Measurements from ENCODE around the gene INSIG1. TPM values are rescaled to one million over a fixed set of nuclear protein-coding genes. Genes with fewer than 3 reads are reported as not detected.

The INSIG1 gene
- total RNA-seq, 1 donor from 2014 or later, result 392 TPM

DNA sequence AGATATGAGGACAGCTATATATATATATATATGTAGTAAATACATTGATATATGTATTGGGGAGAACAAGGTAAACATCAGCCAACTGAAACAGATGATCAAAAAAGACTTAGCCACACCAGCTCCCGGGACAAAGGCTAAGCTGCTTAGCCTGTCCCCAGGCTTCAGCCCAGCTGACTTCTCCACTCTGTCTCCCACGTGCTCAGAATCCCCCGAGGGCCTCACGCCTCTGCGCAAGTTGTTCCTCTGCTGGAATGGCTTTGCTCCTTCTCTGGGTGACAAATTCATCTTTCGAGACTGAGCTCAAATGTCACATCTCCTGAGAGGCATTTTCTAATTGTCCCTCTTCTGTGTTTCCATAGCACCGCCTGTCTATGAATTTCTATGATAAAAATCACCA, 8.6 kb upstream of the INSIG1 start:
- DNase-seq (ENCODE audit: low read depth), result no peak
- no peak overlapping the region for H3K4me3 ChIP-seq (ENCODE audit: low read depth, low read length)
- TF ChIP-seq, protein P1, sequence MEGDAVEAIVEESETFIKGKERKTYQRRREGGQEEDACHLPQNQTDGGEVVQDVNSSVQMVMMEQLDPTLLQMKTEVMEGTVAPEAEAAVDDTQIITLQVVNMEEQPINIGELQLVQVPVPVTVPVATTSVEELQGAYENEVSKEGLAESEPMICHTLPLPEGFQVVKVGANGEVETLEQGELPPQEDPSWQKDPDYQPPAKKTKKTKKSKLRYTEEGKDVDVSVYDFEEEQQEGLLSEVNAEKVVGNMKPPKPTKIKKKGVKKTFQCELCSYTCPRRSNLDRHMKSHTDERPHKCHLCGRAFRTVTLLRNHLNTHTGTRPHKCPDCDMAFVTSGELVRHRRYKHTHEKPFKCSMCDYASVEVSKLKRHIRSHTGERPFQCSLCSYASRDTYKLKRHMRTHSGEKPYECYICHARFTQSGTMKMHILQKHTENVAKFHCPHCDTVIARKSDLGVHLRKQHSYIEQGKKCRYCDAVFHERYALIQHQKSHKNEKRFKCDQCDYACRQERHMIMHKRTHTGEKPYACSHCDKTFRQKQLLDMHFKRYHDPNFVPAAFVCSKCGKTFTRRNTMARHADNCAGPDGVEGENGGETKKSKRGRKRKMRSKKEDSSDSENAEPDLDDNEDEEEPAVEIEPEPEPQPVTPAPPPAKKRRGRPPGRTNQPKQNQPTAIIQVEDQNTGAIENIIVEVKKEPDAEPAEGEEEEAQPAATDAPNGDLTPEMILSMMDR (conservative IDR thresholded peaks at IDR 0.05; ENCODE audit: low read depth, low read length), result no peak

DNA sequence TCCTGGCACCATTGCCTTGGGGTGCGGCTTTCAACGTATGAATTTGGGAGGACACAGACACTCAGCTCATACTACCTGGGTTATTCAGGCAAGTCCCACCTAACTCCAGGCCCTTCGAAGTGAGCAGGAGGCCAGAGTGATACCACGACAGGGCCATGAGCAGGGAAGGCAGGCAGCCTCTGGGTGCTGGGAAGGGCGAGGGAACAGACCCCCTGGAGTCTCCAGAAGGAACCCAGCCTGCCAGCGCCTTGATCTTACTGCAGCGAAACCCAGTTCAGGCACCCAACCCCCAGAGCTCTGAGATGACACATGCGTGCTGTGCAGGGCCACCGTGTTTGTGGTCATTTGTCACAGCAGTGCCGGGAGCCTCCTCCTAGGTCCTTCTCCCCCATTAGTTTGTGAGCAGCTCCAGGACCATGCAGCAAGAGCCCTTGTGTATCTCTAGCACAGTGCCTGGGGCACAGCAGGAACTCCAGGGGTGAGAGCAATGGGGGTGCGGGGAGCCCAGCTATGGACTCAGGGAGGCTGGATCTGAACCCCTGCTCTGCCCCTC, 7.7 kb upstream of the INSIG1 start:
- no peak for DNase-seq (ENCODE audit: low read depth)
- TF ChIP-seq, protein P1 (conservative IDR thresholded peaks at IDR 0.05; ENCODE audit: low read depth, low read length), result no peak
- H3K4me3 ChIP-seq (ENCODE audit: low read depth, low read length), result no peak overlapping the region

DNA sequence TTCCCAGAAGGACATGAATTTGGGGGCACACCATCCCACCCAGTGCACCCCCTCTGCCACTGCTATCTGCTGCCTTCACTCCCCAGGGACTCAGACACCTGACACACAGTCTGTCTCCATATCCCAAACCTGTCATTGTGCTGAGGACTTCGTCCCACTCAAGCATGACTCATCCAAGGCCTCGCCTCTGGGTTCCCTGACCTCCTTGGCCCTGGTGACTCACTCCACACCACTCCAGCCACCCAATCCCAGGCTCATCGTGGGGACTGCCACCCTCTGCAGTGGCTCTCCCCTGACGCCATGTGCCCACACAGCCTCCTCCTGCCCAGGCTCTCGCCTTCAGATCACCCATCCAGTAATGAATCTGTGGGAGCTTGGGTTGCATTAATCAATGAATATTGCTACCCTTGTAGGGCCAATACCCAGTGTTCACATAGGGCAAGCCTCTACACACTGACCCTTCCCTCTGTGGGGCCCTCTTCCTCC, 6.6 kb upstream of the INSIG1 start:
- TF ChIP-seq, protein P1 (conservative IDR thresholded peaks at IDR 0.05; ENCODE audit: low read depth, low read length), result no peak
- H3K4me3 ChIP-seq (ENCODE audit: low read depth, low read length), result no peak overlapping the region
- DNase-seq (ENCODE audit: low read depth), result no peak

DNA sequence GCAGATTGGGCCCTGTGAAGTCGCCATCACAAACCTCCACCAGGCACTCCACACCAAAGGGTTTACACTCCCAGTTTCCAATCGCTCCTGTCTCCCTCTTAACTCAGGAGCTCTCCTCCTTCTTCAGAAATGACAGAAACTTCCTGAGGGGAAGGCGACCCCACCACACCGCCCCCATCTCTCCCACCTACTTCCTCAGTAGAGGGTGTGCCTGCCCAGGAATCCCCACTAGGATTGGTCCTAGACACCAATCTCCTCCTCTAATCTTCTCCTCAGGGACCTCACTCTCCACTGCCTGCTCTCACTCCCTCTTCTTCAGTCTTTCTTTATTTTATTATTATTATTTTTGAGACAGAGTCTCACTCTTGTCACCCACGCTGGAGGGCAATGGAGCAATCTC, 5.9 kb upstream of the INSIG1 start:
- no peak overlapping the region for H3K4me3 ChIP-seq (ENCODE audit: low read depth, low read length)
- no peak for DNase-seq (ENCODE audit: low read depth)
- TF ChIP-seq, protein P1 (conservative IDR thresholded peaks at IDR 0.05; ENCODE audit: low read depth, low read length), result no peak

DNA sequence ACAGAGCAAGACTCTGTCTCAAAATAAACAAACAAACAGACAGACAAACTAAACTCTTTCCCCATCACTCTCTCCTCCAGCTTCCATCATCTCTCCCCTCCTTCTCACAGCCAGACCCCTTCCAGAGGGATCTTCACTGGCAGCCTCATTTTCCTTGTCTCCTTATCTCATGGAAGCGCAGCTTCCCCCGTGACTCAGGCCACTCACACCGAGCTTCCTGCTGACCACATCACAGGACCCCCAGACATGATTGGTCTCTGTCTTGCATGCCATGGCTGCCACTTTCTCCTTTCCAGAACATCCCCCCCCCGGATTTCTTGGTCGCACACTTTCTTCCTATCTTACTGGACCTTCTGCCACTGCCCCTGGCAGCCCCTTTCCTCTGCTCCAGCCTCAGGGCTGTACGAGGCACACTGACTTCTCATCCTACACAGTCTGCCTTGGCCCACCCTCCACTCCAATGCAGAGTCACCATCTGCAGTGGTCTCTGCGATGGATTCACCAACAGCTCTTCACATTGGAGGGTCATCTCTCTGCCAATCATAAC, 4.9 kb upstream of the INSIG1 start:
- TF ChIP-seq, protein P1 (conservative IDR thresholded peaks at IDR 0.05; ENCODE audit: low read depth, low read length), result no peak
- no peak overlapping the region for H3K4me3 ChIP-seq (ENCODE audit: low read depth, low read length)
- no peak for DNase-seq (ENCODE audit: low read depth)

DNA sequence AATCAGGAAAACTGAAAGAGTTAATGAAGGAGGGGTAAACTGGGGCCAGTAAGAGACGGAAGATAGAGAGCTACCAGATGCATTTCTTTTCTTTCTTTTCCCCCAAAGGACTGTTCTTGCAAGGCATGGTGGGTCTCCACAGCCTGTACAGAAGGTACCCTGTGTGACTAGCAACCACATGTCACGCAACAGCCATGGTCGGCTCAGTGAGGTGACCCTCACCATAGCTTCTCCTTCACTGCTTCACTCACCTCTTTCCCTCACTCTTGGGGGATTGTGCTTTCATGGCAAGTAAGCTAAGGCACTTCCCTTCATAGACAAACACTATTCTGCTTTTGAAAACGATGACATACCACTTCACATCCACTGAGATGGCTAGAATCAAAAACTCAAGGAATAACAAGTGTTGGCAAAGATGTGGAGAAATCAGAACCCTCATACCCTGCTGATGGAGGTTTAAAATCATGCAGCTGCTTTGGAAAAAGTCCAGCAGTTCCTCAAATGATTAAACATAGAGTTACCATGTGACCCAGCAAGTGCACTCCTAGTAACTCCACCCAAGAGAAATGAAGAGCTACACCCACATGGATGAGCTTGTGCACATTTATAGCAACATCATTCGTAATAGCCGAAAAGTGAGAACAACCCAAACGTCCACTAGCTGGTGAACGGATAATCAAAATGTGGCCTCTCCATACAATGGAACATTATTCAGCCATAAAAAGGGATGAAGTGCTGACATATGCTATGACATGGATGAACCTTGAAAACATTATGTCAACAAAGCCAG, 3.8 kb upstream of the INSIG1 start:
- H3K4me3 ChIP-seq (ENCODE audit: low read depth, low read length), result no peak overlapping the region
- TF ChIP-seq, protein P1 (conservative IDR thresholded peaks at IDR 0.05; ENCODE audit: low read depth, low read length), result no peak
- DNase-seq (ENCODE audit: low read depth), result no peak
